Kidney (tissue), 14 donors: ENCODE results near the gene PRR20G. TPM values are rescaled to one million over a fixed set of nuclear protein-coding genes. Genes with fewer than 3 reads are reported as not detected.

Source experiments
- DNase-seq, 5 donors: peaks; one replicate each; pipeline ENCODE4 v3.0.0-alpha.2; 2013 to 2020
- FAIRE-seq: peaks from 2 replicates; lab custom pipeline; 2012; peaks lifted over from hg19 to GRCh38; lab: Jason Lieb, UNC
- H3K27ac ChIP-seq, 2 donors: one replicate each; pipeline ENCODE4 v1.7.0; 2013; ENCODE audit warnings: low read depth in 2 of 2, low read length in 2 of 2, inconsistent platforms in 1 of 2
- H3K27me3 ChIP-seq: one replicate; pipeline ENCODE4 v1.7.1; 2013; ENCODE audit warnings: low read length, inconsistent platforms; ENCODE audit not compliant: control insufficient read depth, insufficient read depth
- H3K36me3 ChIP-seq, 3 donors: one replicate each; pipeline versions ENCODE4 v1.7.0 to v1.7.1; 2013; ENCODE audit warnings: low read length in 3 of 3, control low read depth in 1 of 3, inconsistent platforms in 1 of 3; ENCODE audit not compliant: insufficient read depth in 3 of 3, control insufficient read depth in 2 of 3
- H3K4me1 ChIP-seq, 3 donors: one replicate each; pipeline versions ENCODE4 v1.7.0 to v1.7.1; 2013; ENCODE audit warnings: low read length in 3 of 3, inconsistent platforms in 1 of 3, low read depth in 1 of 3; ENCODE audit not compliant: control insufficient read depth in 2 of 3, insufficient read depth in 2 of 3
- H3K4me3 ChIP-seq, 3 donors: one replicate each; pipeline versions ENCODE4 v1.7.0 to v1.8.1; 2013; ENCODE audit warnings: low read length in 3 of 3, control low read depth in 1 of 3, inconsistent platforms in 1 of 3
- H3K9ac ChIP-seq, 3 donors: one replicate each; pipeline versions ENCODE4 v1.7.0 to v1.7.1; 2013; ENCODE audit warnings: low read length in 3 of 3, control low read depth in 1 of 3, inconsistent platforms in 1 of 3
- H3K9me3 ChIP-seq, 3 donors: one replicate each; pipeline versions ENCODE4 v1.7.0 to v1.7.1; 2013; ENCODE audit warnings: low read length in 3 of 3, control low read depth in 1 of 3, inconsistent platforms in 1 of 3; ENCODE audit not compliant: control insufficient read depth in 2 of 3, insufficient read depth in 1 of 3
- CTCF ChIP-seq: IDR thresholded peaks from 3 replicates; pipeline ENCODE4 v1.5.1; 2012; ENCODE audit warnings: mild to moderate bottlenecking, moderate library complexity, borderline replicate concordance; ENCODE audit not compliant: insufficient read depth; ENCODE audit errors: extremely low read depth
- intact Hi-C: fragments of 100-400 bp; cut with DNase I; formaldehyde crosslinking; loops from one replicate; pipeline ENCODE4 v1.11.1; 2022
- polyA plus RNA-seq: library from polyadenylated mRNA; stranded (reverse); fragments of 350-450 nt; fragmentation: Illumina TruSeq; extraction: RNeasy Lipid Tissue Mini Kit (QIAGEN cat#74804); gene quantifications from one replicate; pipeline ENCODE4 v1.2.3, GENCODE V29; 2014; ENCODE audit warnings: low read depth, low replicate concordance; ENCODE audit not compliant: insufficient read depth
- total RNA-seq: library from RNA; stranded (reverse); fragmentation: NEBNext Ultra II Directional; extraction: Animal tissue kit (Norgen Biotek cat#: 25700); gene quantifications from one replicate; pipeline ENCODE4 v1.2.1, GENCODE V29; 2021
- donor health status: control.
- donor health status: control.
- donor health status: control.
- donor health status: control.
- donor health status: control.
- donor health status: DM: yes; HTN: yes; CAD: no.
- donor health status: Normal renal cell carcinoma (clear cell type).

PRR20G gene
- total and polyA plus RNA-seq, 2 donors from 2014 or later: not detected

DNA sequence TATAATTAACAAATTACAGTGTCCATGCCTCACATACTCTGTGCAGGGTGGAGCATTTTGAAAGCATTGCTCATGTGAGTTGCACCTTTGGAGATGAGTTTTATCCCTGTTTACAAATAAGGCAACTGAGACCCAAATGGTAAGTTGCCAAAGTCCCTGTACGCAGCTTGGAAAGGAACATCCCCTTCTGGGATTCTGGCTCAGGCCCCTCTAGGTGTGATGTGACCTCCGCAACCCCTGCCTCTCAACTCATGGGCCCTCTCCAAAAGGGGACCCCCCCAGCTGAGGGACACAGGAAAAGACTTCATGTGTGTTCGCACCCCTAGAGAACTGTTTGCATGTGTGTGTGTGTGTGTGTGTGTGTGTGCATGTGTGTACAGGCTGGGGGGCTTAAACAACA lies 25.3 kb downstream of the PRR20G start:
- no peak overlapping the region for H3K4me3 ChIP-seq
- no peak overlapping the region for H3K9ac ChIP-seq
- H3K4me1 ChIP-seq: no peaks in the 10 kb centered on the region
- FAIRE-seq (no peak), DNase-seq (no peak)
- no peaks in the 10 kb centered on the region for H3K36me3 ChIP-seq
- H3K27ac ChIP-seq: no peak overlapping the region
- no peaks in the 10 kb centered on the region for H3K9me3 ChIP-seq
- no peaks in the 10 kb centered on the region for H3K27me3 ChIP-seq
- TF ChIP-seq CTCF: no peak
- intact Hi-C loops: no loop called here

DNA sequence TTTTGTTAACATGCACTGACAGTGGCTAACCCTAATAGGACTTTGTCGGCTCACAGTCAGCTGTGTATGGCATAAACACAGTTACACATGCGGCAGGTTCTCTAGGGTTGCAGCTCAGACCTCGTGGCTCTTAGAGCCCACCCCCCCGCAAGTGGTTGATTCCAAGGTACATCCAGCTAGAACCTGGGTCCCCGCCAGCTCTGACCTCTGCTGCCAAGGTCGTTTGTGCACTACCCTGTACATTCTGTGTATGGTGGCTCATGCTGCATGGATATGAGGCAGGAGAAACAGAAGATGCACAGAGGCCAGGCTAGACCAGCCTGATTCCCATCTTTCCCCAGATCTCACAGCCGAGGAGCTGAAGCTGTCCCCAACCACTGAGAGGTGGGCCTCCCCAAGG lies 25.9 kb downstream of the PRR20G start:
- DNase-seq: no peak
- Histone ChIP-seq H3K4me1 (no peaks in the 10 kb centered on the region), H3K9me3 (no peaks in the 10 kb centered on the region), H3K27ac (no peak overlapping the region), H3K4me3 (no peak overlapping the region), H3K9ac (no peak overlapping the region), H3K27me3 (no peaks in the 10 kb centered on the region), H3K36me3 (no peaks in the 10 kb centered on the region)
- no peak for FAIRE-seq
- intact Hi-C loops: no loop called here
- TF ChIP-seq CTCF: no peak

- H3K27me3 ChIP-seq: no peaks in the 10 kb centered on the region
- H3K4me1 ChIP-seq: no peaks in the 10 kb centered on the region
- no peak for DNase-seq
- intact Hi-C loops: no loop called here
- no peak overlapping the region for H3K27ac ChIP-seq
- no peak overlapping the region for H3K4me3 ChIP-seq
- no peak for TF ChIP-seq CTCF
- H3K9me3 ChIP-seq: no peaks in the 10 kb centered on the region
- no peak for FAIRE-seq
- no peaks in the 10 kb centered on the region for H3K36me3 ChIP-seq
- no peak overlapping the region for H3K9ac ChIP-seq
Observed at GRCh38 chr3:127260826-127261555, 26.9 kb downstream of the PRR20G start.

- Histone ChIP-seq H3K27me3 (no peaks in the 10 kb centered on the region), H3K9ac (no peak overlapping the region), H3K36me3 (no peaks in the 10 kb centered on the region), H3K9me3 (no peaks in the 10 kb centered on the region), H3K4me1 (no peaks in the 10 kb centered on the region), H3K4me3 (no peak overlapping the region), H3K27ac (no peak overlapping the region)
- DNase-seq: no peak
- FAIRE-seq: no peak
- TF ChIP-seq CTCF: no peak
- intact Hi-C loops: no loop called here
Observed at GRCh38 chr3:127260416-127260815, 27.4 kb downstream of the PRR20G start.
